Endothelial cell (in vitro differentiated cells): Measurements from ENCODE around the gene ATXN7. TPM values are rescaled to one million over a fixed set of nuclear protein-coding genes. Genes with fewer than 3 reads are reported as not detected.

Experiments used
- DNase-seq: peaks from one replicate; pipeline ENCODE4 v3.0.0; 2021; ENCODE audit warnings: low spot score
- H3K27ac Mint-ChIP-seq: one replicate; pipeline ENCODE4 v1.8.0; 2021; ENCODE audit warnings: mixed read lengths, inconsistent platforms; ENCODE audit not compliant: unreplicated experiment
- H3K27me3 Mint-ChIP-seq: one replicate; pipeline ENCODE4 v1.8.0; 2021; ENCODE audit warnings: mild to moderate bottlenecking, moderate library complexity, mixed read lengths, inconsistent platforms; ENCODE audit not compliant: unreplicated experiment
- H3K36me3 Mint-ChIP-seq: one replicate; pipeline ENCODE4 v1.8.0; 2021; ENCODE audit warnings: mild to moderate bottlenecking, low read depth, mixed read lengths, inconsistent platforms; ENCODE audit not compliant: unreplicated experiment
- H3K4me1 Mint-ChIP-seq: one replicate; pipeline ENCODE4 v1.8.0; 2021; ENCODE audit warnings: mild to moderate bottlenecking, mixed read lengths, inconsistent platforms; ENCODE audit not compliant: unreplicated experiment
- H3K4me3 Mint-ChIP-seq: one replicate; pipeline ENCODE4 v1.8.0; 2021; ENCODE audit warnings: mild to moderate bottlenecking, mixed read lengths, inconsistent platforms; ENCODE audit not compliant: unreplicated experiment
- H3K9me3 Mint-ChIP-seq: one replicate; pipeline ENCODE4 v1.8.0; 2021; ENCODE audit warnings: mixed read lengths, inconsistent platforms; ENCODE audit not compliant: unreplicated experiment
- total RNA-seq: library from RNA; stranded (reverse); fragmentation: NEBNext Ultra II Directional; extraction: Animal tissue kit (Norgen Biotek cat#: 25700); gene quantifications from one replicate; pipeline ENCODE4 v1.2.1, GENCODE V29; 2021; ENCODE audit not compliant: unreplicated experiment
- TF ChIP-seq, protein P1 (sequence below): fragments of 200-600 bp; sonication (generic); IDR thresholded peaks from one replicate; pipeline ENCODE4 v1.5.0; 2021; ENCODE audit warnings: antibody characterized with exemption; ENCODE audit not compliant: unreplicated experiment

ATXN7 gene
- total RNA-seq, 1 donor from 2014 or later, result 21.0 TPM

GRCh38 chr3:63819151-63819398, 44.6 kb upstream of the ATXN7 start, which contains the start of gene C3orf49:
C3orf49 (plus strand) TSS chr3:63819299; CDS start chr3:63819472, 173 bp downstream.
- Mint-ChIP-seq H3K27ac (no peak within 1 kb of the TSS), H3K4me3 (no peak within 1 kb of the TSS), H3K36me3 (no peaks in the 10 kb centered on the region), H3K4me1 (no peaks in the 10 kb centered on the region), H3K27me3 (no peaks in the 10 kb centered on the region), H3K9me3 (no peaks in the 10 kb centered on the region)
- DNase-seq, result no peak
- TF ChIP-seq, protein P1, sequence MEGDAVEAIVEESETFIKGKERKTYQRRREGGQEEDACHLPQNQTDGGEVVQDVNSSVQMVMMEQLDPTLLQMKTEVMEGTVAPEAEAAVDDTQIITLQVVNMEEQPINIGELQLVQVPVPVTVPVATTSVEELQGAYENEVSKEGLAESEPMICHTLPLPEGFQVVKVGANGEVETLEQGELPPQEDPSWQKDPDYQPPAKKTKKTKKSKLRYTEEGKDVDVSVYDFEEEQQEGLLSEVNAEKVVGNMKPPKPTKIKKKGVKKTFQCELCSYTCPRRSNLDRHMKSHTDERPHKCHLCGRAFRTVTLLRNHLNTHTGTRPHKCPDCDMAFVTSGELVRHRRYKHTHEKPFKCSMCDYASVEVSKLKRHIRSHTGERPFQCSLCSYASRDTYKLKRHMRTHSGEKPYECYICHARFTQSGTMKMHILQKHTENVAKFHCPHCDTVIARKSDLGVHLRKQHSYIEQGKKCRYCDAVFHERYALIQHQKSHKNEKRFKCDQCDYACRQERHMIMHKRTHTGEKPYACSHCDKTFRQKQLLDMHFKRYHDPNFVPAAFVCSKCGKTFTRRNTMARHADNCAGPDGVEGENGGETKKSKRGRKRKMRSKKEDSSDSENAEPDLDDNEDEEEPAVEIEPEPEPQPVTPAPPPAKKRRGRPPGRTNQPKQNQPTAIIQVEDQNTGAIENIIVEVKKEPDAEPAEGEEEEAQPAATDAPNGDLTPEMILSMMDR, result no peak

- Mint-ChIP-seq H3K9me3 (no peaks in the 10 kb centered on the region), H3K4me3 (no peak overlapping the region), H3K4me1 (no peaks in the 10 kb centered on the region), H3K36me3 (no peaks in the 10 kb centered on the region), H3K27me3 (no peaks in the 10 kb centered on the region), H3K27ac (no peak overlapping the region)
- DNase-seq, result no peak
- TF ChIP-seq, protein P1, result no peak
Measured at GRCh38 chr3:63824309-63824708, 39.4 kb upstream of the ATXN7 start.

DNA sequence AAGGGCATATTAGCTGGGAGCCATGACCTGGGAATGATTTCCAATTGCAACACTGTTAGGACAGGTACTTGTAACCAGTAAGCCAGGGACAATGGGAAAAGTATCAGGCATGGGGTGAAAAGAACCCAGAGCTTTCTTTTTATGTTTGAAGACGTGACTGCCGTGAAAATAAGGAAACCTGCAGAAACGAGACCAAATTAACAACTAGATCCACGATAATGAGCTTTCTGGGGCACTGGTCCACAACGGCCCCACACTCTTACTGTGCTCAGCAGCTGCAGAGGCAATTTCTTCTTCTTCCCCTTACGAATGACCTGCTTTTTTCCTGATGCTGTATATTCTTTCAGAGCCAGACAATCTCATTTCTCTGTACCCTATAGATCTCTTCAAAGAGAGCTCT, 33.1 kb upstream of the ATXN7 start:
- Mint-ChIP-seq H3K27ac (no peak overlapping the region), H3K4me3 (no peak overlapping the region), H3K4me1 (no peaks in the 10 kb centered on the region), H3K27me3 (peaks cover 1% of the 10 kb centered on the region), H3K9me3 (no peaks in the 10 kb centered on the region), H3K36me3 (peaks cover 8% of the 10 kb centered on the region)
- TF ChIP-seq, protein P1, result no peak
- DNase-seq, result no peak

DNA sequence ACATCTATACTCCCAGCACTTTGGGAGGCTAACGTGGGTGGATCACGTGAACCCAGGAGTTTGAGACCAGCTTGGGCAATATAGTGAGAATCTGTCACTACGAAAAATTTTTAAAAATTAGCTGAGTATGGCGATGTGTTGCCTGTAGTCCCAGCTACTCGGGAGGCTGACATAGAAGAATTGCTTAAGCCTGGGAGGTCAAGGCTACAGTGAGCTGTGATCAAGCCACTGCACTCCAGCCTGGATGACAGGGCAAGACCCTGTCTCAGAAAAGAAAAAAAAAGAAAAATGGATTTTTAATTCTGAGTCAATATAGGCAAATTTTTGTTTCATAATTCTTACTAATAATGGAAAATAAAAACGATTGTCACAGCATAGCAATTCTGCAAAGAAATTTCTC, 31.3 kb upstream of the ATXN7 start:
- H3K36me3 Mint-ChIP-seq, result peaks cover 8% of the 10 kb centered on the region
- DNase-seq, result no peak
- H3K27ac Mint-ChIP-seq, result no peak overlapping the region
- TF ChIP-seq, protein P1, result no peak
- peaks cover 1% of the 10 kb centered on the region for H3K27me3 Mint-ChIP-seq
- no peaks in the 10 kb centered on the region for H3K9me3 Mint-ChIP-seq
- H3K4me1 Mint-ChIP-seq, result no peaks in the 10 kb centered on the region
- no peak overlapping the region for H3K4me3 Mint-ChIP-seq

DNA sequence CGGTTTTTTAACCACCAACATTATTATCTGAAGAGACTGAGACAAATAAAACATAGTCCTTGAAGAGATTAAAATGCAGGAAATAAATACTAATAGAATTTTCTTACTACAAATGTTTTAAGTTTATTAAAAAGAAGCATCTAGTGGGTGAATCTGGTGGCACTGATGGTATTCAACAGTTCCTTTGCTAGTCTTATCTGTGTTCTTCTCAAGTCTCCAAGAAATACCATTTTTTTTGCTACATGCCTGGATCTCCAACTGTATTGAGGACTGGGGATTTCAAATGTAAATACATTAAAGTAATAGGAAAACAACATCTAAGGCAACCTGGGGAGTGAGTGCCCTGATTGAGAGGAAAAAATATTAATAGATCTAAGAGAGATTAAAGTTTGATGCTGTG, 22.0 kb upstream of the ATXN7 start:
- Mint-ChIP-seq H3K4me3 (no peak overlapping the region), H3K36me3 (no peaks in the 10 kb centered on the region), H3K9me3 (no peaks in the 10 kb centered on the region), H3K27me3 (no peaks in the 10 kb centered on the region), H3K4me1 (no peaks in the 10 kb centered on the region), H3K27ac (no peak overlapping the region)
- no peak for DNase-seq
- TF ChIP-seq, protein P1, result no peak
